HepG2 (cell line): ENCODE measurements around the gene TIAM1. TPM values are rescaled to one million over a fixed set of nuclear protein-coding genes. Genes with fewer than 3 reads are reported as not detected.

Experiments
- ATAC-seq: fragments of 200-7000 bp; cut with Tn5 transposase; 3 replicates; pipeline ENCODE4 v1.9.1; 2020; ENCODE audit warnings: mild to moderate bottlenecking, moderate library complexity
- BruUV-seq: library from RNA; stranded (reverse); fragments of 400-500 nt; replicated peaks from 2 replicates; lab custom pipeline; 2021; lab: Mats Ljungman, UMichigan
- CTCF ChIA-PET: fragments of 300-600 bp; formaldehyde crosslinking; extraction: SDS; loops from one replicate; lab custom pipeline; 2021; ENCODE audit warnings: low total read pairs, inconsistent platforms, low intra/inter-chr PET ratio; lab: Yijun Ruan, JAX
- POLR2A ChIA-PET: fragments of 350-600 bp; sonication (Branson Sonifier 250); formaldehyde crosslinking; loops from one replicate; lab custom pipeline; 2020; ENCODE audit warnings: antibody characterized with exemption, inconsistent platforms; lab: Yijun Ruan, JAX
- DNase-seq: peaks from one replicate; pipeline ENCODE4 v3.0.0-alpha.2; 2015; ENCODE audit warnings: low spot score
- FAIRE-seq: peaks from 3 replicates; lab custom pipeline; 2011; peaks lifted over from hg19 to GRCh38; lab: Jason Lieb, UNC
- H2AFZ ChIP-seq: one replicate; pipeline ENCODE4 v1.6.1; 2011; ENCODE audit warnings: low read length, inconsistent platforms
- H3K27ac ChIP-seq: fragments of 300-600 bp; 3 replicates; pipeline ENCODE4 v1.8.0; 2011; ENCODE audit warnings: mixed run types, mild to moderate bottlenecking, mixed read lengths, low read length, inconsistent platforms; ENCODE audit not compliant: insufficient read depth; ENCODE audit errors: extremely low read length
- H3K27me3 ChIP-seq, 2 experiments: fragments of 200-600 bp in 1 of 2; 2 replicates in 1 of 2; 3 replicates in 1 of 2; pipeline versions ENCODE4 v1.6.0 to v1.8.0; 2011; ENCODE audit warnings: low read length in 2 of 2, mild to moderate bottlenecking in 2 of 2, moderate library complexity in 2 of 2, inconsistent platforms in 1 of 2; ENCODE audit not compliant: insufficient read depth in 2 of 2, control insufficient read depth in 1 of 2
- H3K36me3 ChIP-seq, 2 experiments: fragments of 200-600 bp in 1 of 2; replicated peaks in 1 of 2; 2 replicates in 1 of 2; 3 replicates in 1 of 2; pipeline versions ENCODE4 v1.5.1 to v1.8.0; 2011; ENCODE audit warnings: low read length in 2 of 2, inconsistent platforms in 1 of 2; ENCODE audit not compliant: insufficient read depth in 2 of 2, control insufficient read depth in 1 of 2
- H3K4me1 ChIP-seq: 2 replicates; pipeline ENCODE4 v1.5.1; 2012; ENCODE audit warnings: low read length, inconsistent platforms; ENCODE audit not compliant: insufficient read depth
- H3K4me2 ChIP-seq: 2 replicates; pipeline ENCODE4 v1.6.0; 2011; ENCODE audit warnings: low read depth, low read length, inconsistent platforms
- H3K4me3 ChIP-seq, 3 experiments: fragments of 200-600 bp in 1 of 3; sonication (generic), shearing (Covaris generic) in 1 of 3; replicated peaks in 1 of 3; 2 replicates each; pipeline ENCODE4 v1.5.1; 2011 to 2016; ENCODE audit warnings: low read length in 3 of 3, inconsistent platforms in 2 of 3, low read depth in 2 of 3, mild to moderate bottlenecking in 2 of 3, control low read depth in 1 of 3, mixed read lengths in 1 of 3; ENCODE audit not compliant: insufficient read depth in 1 of 3
- H3K79me2 ChIP-seq: one replicate; pipeline ENCODE4 v1.6.1; 2011; ENCODE audit warnings: low read length, inconsistent platforms; ENCODE audit not compliant: insufficient read depth
- H3K9ac ChIP-seq: 2 replicates; pipeline ENCODE4 v1.6.0; 2011; ENCODE audit warnings: mild to moderate bottlenecking, low read depth, low read length, inconsistent platforms; ENCODE audit not compliant: insufficient read depth
- H3K9me3 ChIP-seq: 2 replicates; pipeline ENCODE4 v1.5.1; 2012; ENCODE audit warnings: mild to moderate bottlenecking, low read length
- H4K20me1 ChIP-seq: 2 replicates; pipeline ENCODE4 v1.6.0; 2011; ENCODE audit warnings: inconsistent platforms, mild to moderate bottlenecking, low read length, moderate library complexity; ENCODE audit not compliant: insufficient read depth
- BORCS8-MEF2B ChIP-seq: sonication (generic); formaldehyde crosslinking; IDR thresholded peaks from 2 replicates; pipeline ENCODE4 v1.8.0; 2022; ENCODE audit warnings: mild to moderate bottlenecking, missing genetic modification reagents
- CHD2 ChIP-seq: IDR thresholded peaks from 2 replicates; pipeline ENCODE4 v1.6.1; 2011; ENCODE audit warnings: low read depth, low read length, improper control_type of control experiment
- GFI1 ChIP-seq: sonication (generic); formaldehyde crosslinking; IDR thresholded peaks from 2 replicates; pipeline ENCODE4 v1.5.0; 2020; ENCODE audit warnings: missing genetic modification reagents, mild to moderate bottlenecking, borderline replicate concordance
- IKZF5 ChIP-seq: IDR thresholded peaks from 2 replicates; pipeline ENCODE4 v1.6.1; 2018; ENCODE audit warnings: missing genetic modification reagents, mild to moderate bottlenecking, missing compliant biosample characterization
- MAFG ChIP-seq: sonication (generic); formaldehyde crosslinking; IDR thresholded peaks from 2 replicates; pipeline ENCODE4 v1.5.1; 2020; ENCODE audit warnings: mild to moderate bottlenecking, missing genetic modification reagents
- NCOR1 ChIP-seq: fragments of 200-600 bp; sonication (generic); IDR thresholded peaks from 2 replicates; pipeline ENCODE4 v1.7.0; 2017; ENCODE audit warnings: antibody characterized with exemption, low read length, borderline replicate concordance
- ONECUT2 ChIP-seq: sonication (generic); formaldehyde crosslinking; IDR thresholded peaks from 2 replicates; pipeline ENCODE4 v1.4.0; 2020; ENCODE audit warnings: missing genetic modification reagents
- PAF1 ChIP-seq: IDR thresholded peaks from 2 replicates; pipeline ENCODE4 v1.6.1; 2016; ENCODE audit warnings: missing genetic modification reagents, missing compliant biosample characterization
- RXRA ChIP-seq: sonication (generic); formaldehyde crosslinking; IDR thresholded peaks from 2 replicates; pipeline ENCODE4 v1.5.1; 2020; ENCODE audit warnings: missing genetic modification reagents
- TFDP1 ChIP-seq: IDR thresholded peaks from 2 replicates; pipeline ENCODE4 v1.6.1; 2016; ENCODE audit warnings: missing compliant biosample characterization, missing genetic modification reagents, borderline replicate concordance
- TFDP2 ChIP-seq: sonication (generic); formaldehyde crosslinking; IDR thresholded peaks from 2 replicates; pipeline ENCODE4 v1.4.0; 2020; ENCODE audit warnings: missing genetic modification reagents
- ZBTB4 ChIP-seq: sonication (generic); formaldehyde crosslinking; IDR thresholded peaks from 2 replicates; pipeline ENCODE4 v1.4.0; 2020; ENCODE audit warnings: missing genetic modification reagents, mild to moderate bottlenecking, borderline replicate concordance
- ZNF260 ChIP-seq: sonication (generic); formaldehyde crosslinking; IDR thresholded peaks from 2 replicates; pipeline ENCODE4 v1.4.0; 2020; ENCODE audit warnings: missing genetic modification reagents, low read depth, mild to moderate bottlenecking, borderline replicate concordance
- ZNF292 ChIP-seq: sonication (generic); formaldehyde crosslinking; IDR thresholded peaks from 2 replicates; pipeline ENCODE4 v1.8.1; 2022; ENCODE audit warnings: mild to moderate bottlenecking, low read depth, missing genetic modification reagents, borderline replicate concordance
- ZNF446 ChIP-seq: sonication (generic); formaldehyde crosslinking; IDR thresholded peaks from 2 replicates; pipeline ENCODE4 v1.5.0; 2020; ENCODE audit warnings: mild to moderate bottlenecking, missing genetic modification reagents
- ZSCAN25 ChIP-seq: sonication (generic); formaldehyde crosslinking; IDR thresholded peaks from 2 replicates; pipeline ENCODE4 v1.8.0; 2022; ENCODE audit warnings: mild to moderate bottlenecking, missing genetic modification reagents
- ZSCAN30 ChIP-seq: sonication (generic); formaldehyde crosslinking; IDR thresholded peaks from 2 replicates; pipeline ENCODE4 v1.5.0; 2020; ENCODE audit warnings: mild to moderate bottlenecking, missing genetic modification reagents
- WGBS: methylation state at CpG from one replicate; pipeline ENCODE4 v1.1.6; 2017; ENCODE audit warnings: low lambda C conversion rate; 5-methylcytosine and 5-hydroxymethylcytosine counted together
- in situ Hi-C: cut with HindIII; loops from 2 replicates; pipeline ENCODE4 v1.10.0; 2017; ENCODE audit warnings: low pct_unique_long_range_greater_than_20kb; ENCODE audit not compliant: extremely low pct_ligation_motif_present
- intact Hi-C: fragments of 100-400 bp; cut with micrococcal nuclease; formaldehyde crosslinking; loops from one replicate; pipeline ENCODE4 v1.10.0; 2022; ENCODE audit not compliant: unreplicated experiment
- polyA plus RNA-seq, 8 experiments: library from polyadenylated mRNA; depleted of rRNA in 3 of 8; stranded (reverse) in 7 of 8; unstranded in 1 of 8; fragments of >200 nt; fragmentation: Illumina TruSeq in 4 of 8; extraction: Trizol in 4 of 8; gene quantifications; 2 replicates each; pipeline versions ENCODE4 v1.2.1 to v1.2.3, GENCODE V29; 2011 to 2016; ENCODE audit warnings: low read depth in 4 of 8, missing spikeins in 1 of 8, mixed read lengths in 1 of 8; ENCODE audit not compliant: insufficient read depth in 1 of 8
- total RNA-seq, 5 experiments: library from RNA; depleted of rRNA; stranded (reverse); fragments of >200 nt; fragmentation: Illumina TruSeq; extraction: Trizol; gene quantifications; 2 replicates each; pipeline ENCODE4 v1.2.3, GENCODE V29; 2016; ENCODE audit warnings: low read depth in 1 of 5

TIAM1 gene
- total and polyA plus RNA-seq, 2 of the 13 experiments (the other 11 are each of a cell fraction or from before 2014, with no cell fraction given) = 0.13 to 0.24 TPM

- Histone ChIP-seq H3K4me1 (no peaks in the 10 kb centered on the region), H3K27ac (no peak overlapping the region), H3K36me3 (no peaks in the 10 kb centered on the region), H3K79me2 (no peaks in the 10 kb centered on the region), H3K9ac (no peak overlapping the region), H3K4me3 (no peak overlapping the region), H3K4me2 (no peak overlapping the region), H4K20me1 (no peaks in the 10 kb centered on the region), H2AFZ (no peak overlapping the region), H3K27me3 (no peaks in the 10 kb centered on the region), H3K9me3 (no peaks in the 10 kb centered on the region)
- WGBS = 59% methylated on average over 8 of the region's 8 CpGs
- DNase-seq = no peak
- no peak for ATAC-seq
- CTCF ChIA-PET = no interaction called here
- POLR2A ChIA-PET = no interaction called here
- no TSS peak for BruUV-seq
- FAIRE-seq = no peak
- intact Hi-C loops (no loop called here), in situ Hi-C loops (no loop called here)
- TF ChIP-seq GFI1 (CRISPR knock-in tag) = no peak
- no peak for TF ChIP-seq CHD2
- no peak for TF ChIP-seq ZBTB4
- TF ChIP-seq TFDP2 (CRISPR knock-in tag) = no peak
- TF ChIP-seq NCOR1 = no peak
- no peak for TF ChIP-seq MAFG (CRISPR knock-in tag)
- TF ChIP-seq BORCS8-MEF2B (CRISPR knock-in tag) = no peak
- TF ChIP-seq ZSCAN30 (CRISPR knock-in tag) = no peak
- TF ChIP-seq ZNF292 (CRISPR knock-in tag) = no peak
- TF ChIP-seq ZSCAN25 (CRISPR knock-in tag) = no peak
- no peak for TF ChIP-seq RXRA (CRISPR knock-in tag)
- no peak for TF ChIP-seq PAF1
- no peak for TF ChIP-seq IKZF5
- TF ChIP-seq ZNF260 = no peak
- no peak for TF ChIP-seq ONECUT2 (CRISPR knock-in tag)
- no peak for TF ChIP-seq ZNF446
- no peak for TF ChIP-seq TFDP1
Measured at GRCh38 chr21:31358158-31358557, 14.1 kb upstream of the TIAM1 start.
